ENCODE data around the gene PPCDC. TPM values are rescaled to one million over a fixed set of nuclear protein-coding genes. Genes with fewer than 3 reads are reported as not detected.

PPCDC gene
- total and polyA plus RNA-seq, 2 of the 4 experiments (the other 2 are of a cell fraction): 13.3 to 16.3 TPM

GRCh38 chr15:75008221-75008625 lies 15.2 kb upstream of the PPCDC start:
- H3K14ac ChIP-seq (replicated peaks; ENCODE audit: low read depth, low read length): no peak overlapping the region
- WGBS, 2 experiments (ENCODE audit: extremely low coverage in 2 of 2, insufficient read length in 1 of 2): no CpG with 5 or more reads among the region's 5 CpGs
- no peak overlapping the region for H3K23ac ChIP-seq (ENCODE audit: low read depth, low read length)
- no peak overlapping the region for H2AK9ac ChIP-seq (replicated peaks; ENCODE audit: low read depth, low read length, poor library complexity)
- H3K79me1 ChIP-seq (ENCODE audit: low read depth in 1 of 2, low read length in 2 of 2): no peaks in the 10 kb centered on the region
- no peak overlapping the region for H2BK5ac ChIP-seq (ENCODE audit: low read depth, low read length, poor library complexity, severe bottlenecking)
- no peak overlapping the region for H3K4me2 ChIP-seq (ENCODE audit: low read depth, low read length)
- H4K91ac ChIP-seq (ENCODE audit: insufficient read depth, low read depth, low read length): no peak overlapping the region
- intact Hi-C loops (cut with micrococcal nuclease): no loop called here
- no peak overlapping the region for H4K8ac ChIP-seq (ENCODE audit: low read depth in 2 of 2, low read length in 2 of 2)
- BruUV-seq (replicated peaks): no TSS peak
- no peak overlapping the region for H2AK5ac ChIP-seq (ENCODE audit: low read depth, low read length)
- no peak overlapping the region for H2AFZ ChIP-seq (replicated peaks; ENCODE audit: low read length, poor library complexity)
- no peaks in the 10 kb centered on the region for H4K20me1 ChIP-seq (ENCODE audit: insufficient read depth, low read length)
- H3K18ac ChIP-seq (ENCODE audit: low read depth, low read length): no peak overlapping the region
- H3K9me3 ChIP-seq (ENCODE audit: control insufficient read depth, insufficient read depth, low read length): no peaks in the 10 kb centered on the region
- no peak overlapping the region for H3K4me3 ChIP-seq (ENCODE audit: insufficient read depth, low read depth, low read length)
- ATAC-seq (ENCODE audit: low read depth) (no peak), DNase-seq (no peak)
- H2BK20ac ChIP-seq (ENCODE audit: low read depth, low read length): no peak overlapping the region
- no peaks in the 10 kb centered on the region for H3K36me3 ChIP-seq (ENCODE audit: control insufficient read depth, insufficient read depth, low read length)
- ChIA-PET POLR2A (ENCODE audit: unreplicated experiment) (no interaction called here), CTCF (interaction anchor here (0.6 kb wide), 1 partner anchor 174 kb away, joined by 3 read pairs; no protein-coding TSS in a partner anchor)
- H3K4ac ChIP-seq (ENCODE audit: low read depth, low read length): no peak overlapping the region
- no peak overlapping the region for H3K9ac ChIP-seq (ENCODE audit: low read depth, low read length)
- no peaks in the 10 kb centered on the region for H3K9me1 ChIP-seq (ENCODE audit: insufficient read depth, low read length)
- no peak overlapping the region for H4K5ac ChIP-seq (ENCODE audit: low read depth, low read length)
- no peak for TF ChIP-seq NFE2L2 (IDR thresholded peaks at IDR 0.05; ENCODE audit: low read depth, low read length)
- no peak overlapping the region for H3K27ac ChIP-seq (ENCODE audit: insufficient read depth, low read length)
- H3K27me3 ChIP-seq (ENCODE audit: control insufficient read depth, insufficient read depth, low read length): peaks cover 22% of the 10 kb centered on the region
- H3K4me1 ChIP-seq (ENCODE audit: control insufficient read depth, insufficient read depth, low read length): no peaks in the 10 kb centered on the region
- in situ Hi-C loops (cut with MboI; ENCODE audit: low sequenced_read_pairs): no loop called here
- H3K56ac ChIP-seq (ENCODE audit: extremely low read depth, insufficient read depth, low read length): no peak overlapping the region
- no peak overlapping the region for H2BK15ac ChIP-seq (ENCODE audit: low read depth, low read length)
- dilution Hi-C loops (cut with HindIII; ENCODE audit: low sequenced_read_pairs, unreplicated experiment): no loop called here
- no peak overlapping the region for H2BK120ac ChIP-seq (ENCODE audit: low read depth, low read length)
